Prostate gland (tissue), 2 donors: Measurements from ENCODE around the gene GDF15.

Experiments
- CTCF ChIP-seq, 4 experiments: fragments of 200-600 bp in 2 of 4; fragments of 450-650 bp in 2 of 4; sonication (generic) in 2 of 4; IDR thresholded peaks; 1 replicate in 3 of 4; 2 replicates in 1 of 4; pipeline ENCODE4 v1.5.1; 2016 to 2019; ENCODE audit warnings: antibody characterized with exemption in 4 of 4, mild to moderate bottlenecking in 2 of 4, moderate library complexity in 2 of 4
- POLR2A ChIP-seq: fragments of 450-650 bp; IDR thresholded peaks from one replicate; pipeline ENCODE4 v1.6.1; 2016; ENCODE audit warnings: antibody characterized with exemption, mild to moderate bottlenecking

DNA sequence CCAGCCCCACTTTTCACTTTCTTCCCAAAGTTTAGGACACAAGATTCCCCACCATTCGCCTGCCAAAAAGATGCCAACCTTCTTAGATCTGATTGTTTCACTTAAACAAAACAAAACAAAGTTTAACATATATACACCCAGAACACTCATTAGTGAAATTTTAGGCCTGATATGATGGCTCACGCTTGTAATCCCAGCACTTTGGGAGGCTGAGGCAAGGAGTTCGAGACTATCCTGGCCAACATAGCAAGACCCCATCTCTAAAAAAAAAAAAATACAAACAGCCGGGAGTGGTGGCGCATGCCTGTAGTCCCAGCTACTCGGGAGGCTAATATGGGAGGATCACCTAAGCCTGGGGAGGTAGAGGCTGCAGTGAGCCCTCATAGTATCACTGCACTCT lies 40.7 kb upstream of the GDF15 start:
- TF ChIP-seq CTCF (IDR thresholded peaks at IDR 0.05): no peak
- TF ChIP-seq POLR2A: no peak
